PC-3 (cell line): ENCODE results near the gene PARP12. TPM values are rescaled to one million over a fixed set of nuclear protein-coding genes. Genes with fewer than 3 reads are reported as not detected.
A peak's percentile ranks its signal among the peaks of the same experiment; 100 is the strongest.

ENCODE experiments used
- ATAC-seq: fragments of 200-7000 bp; cut with Tn5 transposase; 2 replicates; pipeline ENCODE4 v1.9.1; 2020; ENCODE audit warnings: mild to moderate bottlenecking, moderate library complexity
- BruUV-seq: library from RNA; stranded (reverse); fragments of 400-500 nt; replicated peaks from 2 replicates; lab custom pipeline; 2021; lab: Mats Ljungman, UMichigan
- CTCF ChIA-PET: fragments of 300-600 bp; sonication (Branson Sonifier 250); formaldehyde crosslinking; loops from one replicate; lab custom pipeline; 2022; ENCODE audit warnings: antibody characterized with exemption; lab: Charles Lee
- POLR2A ChIA-PET: fragments of 300-600 bp; sonication (Branson Sonifier 250); formaldehyde crosslinking; loops from one replicate; lab custom pipeline; 2022; ENCODE audit warnings: antibody characterized with exemption; ENCODE audit not compliant: unreplicated experiment; lab: Charles Lee
- DNase-seq: peaks from one replicate; pipeline ENCODE4 v3.0.0-alpha.2; 2015
- H2AFZ ChIP-seq: fragments of 300-600 bp; sonication (generic); 2 replicates; pipeline ENCODE4 v1.6.0; 2016; ENCODE audit warnings: antibody characterized with exemption, low read length
- H3F3A ChIP-seq: fragments of 300-600 bp; sonication (generic); one replicate; pipeline ENCODE4 v1.6.0; 2017; ENCODE audit warnings: antibody characterized with exemption, low read length, control low read depth, mild to moderate bottlenecking; ENCODE audit not compliant: unreplicated experiment
- H3K27ac ChIP-seq: fragments of 300-600 bp; sonication (generic); 2 replicates; pipeline ENCODE4 v1.5.1; 2016; ENCODE audit warnings: mild to moderate bottlenecking, low read length
- H3K27me3 ChIP-seq: fragments of 300-600 bp; sonication (generic); 2 replicates; pipeline ENCODE4 v1.6.1; 2016; ENCODE audit warnings: low read length, mixed read lengths
- H3K36me3 ChIP-seq: fragments of 300-600 bp; sonication (generic); 2 replicates; pipeline ENCODE4 v1.6.1; 2016; ENCODE audit warnings: low read depth, mixed run types, low read length, mixed read lengths
- H3K4me1 ChIP-seq: fragments of 300-600 bp; sonication (generic); 2 replicates; pipeline ENCODE4 v1.5.1; 2016; ENCODE audit warnings: low read length; ENCODE audit not compliant: insufficient read depth
- H3K4me2 ChIP-seq: fragments of 300-600 bp; sonication (generic); 2 replicates; pipeline ENCODE4 v1.6.0; 2016; ENCODE audit warnings: low read length
- H3K4me3 ChIP-seq: fragments of 300-600 bp; sonication (generic); 2 replicates; pipeline ENCODE4 v1.5.1; 2016; ENCODE audit warnings: mild to moderate bottlenecking, low read length, mixed read lengths
- H3K79me2 ChIP-seq: fragments of 300-600 bp; sonication (generic); 2 replicates; pipeline ENCODE4 v1.6.1; 2017; ENCODE audit warnings: low read length, mixed read lengths
- H3K9ac ChIP-seq: fragments of 300-600 bp; sonication (generic); 2 replicates; pipeline ENCODE4 v1.6.0; 2016; ENCODE audit warnings: mild to moderate bottlenecking, low read length
- H3K9me2 ChIP-seq: fragments of 300-600 bp; sonication (generic); replicated peaks from 2 replicates; pipeline ENCODE4 v1.6.1; 2016; ENCODE audit warnings: mixed run types, low read length, mixed read lengths
- H3K9me3 ChIP-seq: fragments of 300-600 bp; sonication (generic); 2 replicates; pipeline ENCODE4 v1.6.1; 2016; ENCODE audit warnings: low read length, mixed read lengths
- H4K20me1 ChIP-seq: fragments of 300-600 bp; sonication (generic); 2 replicates; pipeline ENCODE4 v1.6.1; 2016; ENCODE audit warnings: low read length, mixed read lengths
- CTCF ChIP-seq: fragments of 300-600 bp; sonication (generic); conservative IDR thresholded peaks from 2 replicates; pipeline ENCODE4 v1.5.1; 2017; ENCODE audit warnings: antibody characterized with exemption, low read depth, mild to moderate bottlenecking, low read length
- EZH2 ChIP-seq: fragments of 300-600 bp; sonication (generic); IDR thresholded peaks from one replicate; pipeline ENCODE4 v1.6.1; 2017; ENCODE audit warnings: antibody characterized with exemption, mild to moderate bottlenecking, low read length; ENCODE audit not compliant: unreplicated experiment
- EZH2phosphoT487 ChIP-seq: fragments of 300-600 bp; sonication (generic); IDR thresholded peaks from 2 replicates; pipeline ENCODE4 v1.6.1; 2018; ENCODE audit warnings: mild to moderate bottlenecking, antibody characterized with exemption, low read length, borderline replicate concordance
- intact Hi-C: fragments of 100-400 bp; cut with micrococcal nuclease; formaldehyde crosslinking; loops from 2 replicates; pipeline ENCODE4 v1.9.0; 2023
- total RNA-seq: library from RNA; depleted of rRNA; stranded (reverse); fragments of >200 nt; gene quantifications from 2 replicates; pipeline ENCODE4 v1.2.3, GENCODE V29; 2014

PARP12 gene
- total RNA-seq, 1 experiment from 2014 or later: 28.1 TPM

DNA sequence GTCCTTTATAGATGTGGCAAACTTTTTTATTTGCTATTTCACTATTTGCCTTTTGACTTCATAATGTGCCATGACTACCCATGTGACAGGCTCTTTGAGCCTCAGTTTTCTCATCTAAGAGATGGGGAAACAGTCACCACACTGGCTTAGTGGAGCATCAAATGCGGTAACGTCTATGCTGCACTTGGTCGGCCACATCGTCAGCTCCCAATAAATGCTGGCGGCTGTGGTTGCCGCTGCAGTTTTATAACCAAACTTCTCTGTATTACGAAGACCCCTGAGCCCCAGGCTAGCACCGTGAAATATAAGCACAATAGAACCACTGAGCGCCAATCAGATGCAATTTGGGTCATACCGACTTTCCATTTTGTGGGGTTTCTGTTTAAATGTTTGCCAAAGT lies 56.2 kb downstream of the PARP12 start:
- ChIA-PET CTCF (interaction anchor here (0.8 to 1.7 kb wide), 2 partner anchors 388 to 405 kb away, joined by 5 to 6 read pairs; no protein-coding TSS in a partner anchor), POLR2A (interaction anchor here (0.6 kb wide), 1 partner anchor 60 kb away, joined by 6 read pairs; no protein-coding TSS in a partner anchor)
- Histone ChIP-seq H3K36me3 (no peaks in the 10 kb centered on the region), H3F3A (no peaks in the 10 kb centered on the region), H3K4me2 (no peak overlapping the region), H3K9me2 (no peaks in the 10 kb centered on the region), H3K9ac (no peak overlapping the region), H4K20me1 (no peaks in the 10 kb centered on the region), H3K4me1 (no peaks in the 10 kb centered on the region), H2AFZ (no peak overlapping the region), H3K4me3 (no peak overlapping the region), H3K9me3 (no peaks in the 10 kb centered on the region), H3K27ac (no peak overlapping the region), H3K79me2 (no peaks in the 10 kb centered on the region), H3K27me3 (no peaks in the 10 kb centered on the region)
- DNase-seq: no peak
- no TSS peak for BruUV-seq
- intact Hi-C loops: loop anchor here (10.0 kb wide), 1 partner anchor 572 kb away; no protein-coding TSS in a partner anchor
- no peak for ATAC-seq
- TF ChIP-seq EZH2 (no peak), EZH2phosphoT487 (no peak), CTCF (no peak)

GRCh38 chr7:140005754-140006503 lies 56.8 kb downstream of the PARP12 start:
- Histone ChIP-seq H3K9me2 (no peaks in the 10 kb centered on the region), H3K9me3 (no peaks in the 10 kb centered on the region), H3K4me1 (no peaks in the 10 kb centered on the region), H2AFZ (no peak overlapping the region), H3K27me3 (no peaks in the 10 kb centered on the region), H4K20me1 (no peaks in the 10 kb centered on the region), H3K36me3 (no peaks in the 10 kb centered on the region), H3K4me2 (no peak overlapping the region), H3K4me3 (no peak overlapping the region), H3F3A (no peaks in the 10 kb centered on the region), H3K9ac (no peak overlapping the region), H3K79me2 (no peaks in the 10 kb centered on the region), H3K27ac (no peak overlapping the region)
- DNase-seq (peak; percentile 23), ATAC-seq (no peak; the same call in 1 of the 2 replicates)
- POLR2A ChIA-PET: interaction anchor here (0.6 kb wide), 1 partner anchor 60 kb away, joined by 6 read pairs; no protein-coding TSS in a partner anchor
- CTCF ChIA-PET: interaction anchor here (0.6 to 1.7 kb wide), 4 partner anchors 90 to 506 kb away, joined by 3 to 6 read pairs (median 5); no protein-coding TSS in a partner anchor
- no peak for TF ChIP-seq EZH2phosphoT487
- peak; percentile 49 for TF ChIP-seq CTCF
- intact Hi-C loops: loop anchor here (2.0 to 10.0 kb wide), 2 partner anchors 53 to 571 kb away; no protein-coding TSS in a partner anchor
- BruUV-seq: no TSS peak

DNA sequence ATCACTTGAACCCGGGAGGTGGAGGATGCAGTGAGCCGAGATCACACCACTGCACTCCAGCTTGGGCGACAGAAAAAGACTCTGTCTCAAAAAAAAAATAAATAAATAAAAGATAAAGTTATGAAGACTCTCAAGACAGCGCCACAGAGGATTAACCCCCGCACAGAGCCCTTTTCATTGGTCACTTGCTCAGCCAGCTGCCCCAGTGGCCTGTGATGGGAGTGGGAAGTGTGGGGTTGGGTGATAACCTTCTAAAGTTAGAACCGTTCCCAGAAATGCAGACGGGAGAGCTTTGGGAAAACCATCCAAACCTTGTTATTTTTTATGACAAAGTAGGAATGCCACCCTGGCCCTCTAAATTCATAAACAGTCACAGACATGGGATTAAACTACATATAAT lies 57.4 kb downstream of the PARP12 start:
- intact Hi-C loops: loop anchor here (2.0 to 10.0 kb wide), 2 partner anchors 53 to 571 kb away; no protein-coding TSS in a partner anchor
- H3K27ac ChIP-seq: no peak overlapping the region
- H3K4me2 ChIP-seq: no peak overlapping the region
- ChIA-PET POLR2A (no interaction called here), CTCF (interaction anchor here (0.6 to 1.1 kb wide), 3 partner anchors 89 to 506 kb away, joined by 3 to 5 read pairs (median 3); no protein-coding TSS in a partner anchor)
- no TSS peak for BruUV-seq
- H2AFZ ChIP-seq: no peak overlapping the region
- no peaks in the 10 kb centered on the region for H3K36me3 ChIP-seq
- no peak for ATAC-seq
- no peak overlapping the region for H3K4me3 ChIP-seq
- H4K20me1 ChIP-seq: no peaks in the 10 kb centered on the region
- DNase-seq: no peak
- H3K4me1 ChIP-seq: no peaks in the 10 kb centered on the region
- H3K79me2 ChIP-seq: no peaks in the 10 kb centered on the region
- TF ChIP-seq CTCF (no peak), EZH2 (no peak), EZH2phosphoT487 (no peak)
- no peaks in the 10 kb centered on the region for H3K9me3 ChIP-seq
- H3K27me3 ChIP-seq: no peaks in the 10 kb centered on the region
- no peaks in the 10 kb centered on the region for H3F3A ChIP-seq
- H3K9me2 ChIP-seq: no peaks in the 10 kb centered on the region
- H3K9ac ChIP-seq: no peak overlapping the region
